Suppressor macrophage treated with lipopolysaccharide for 1 hour (primary cell): ENCODE data around the gene DNASE2.
"Not testable (repeated sequence)": the region's sequence is repeated elsewhere in the genome, so short reads cannot be mapped to it uniquely, and the experiment has no call there.

Experiments
- DNase-seq, 3 donors: peaks; one replicate each; pipeline ENCODE4 v3.0.0-alpha.2; 2020 to 2022

The DNASE2 gene

DNA sequence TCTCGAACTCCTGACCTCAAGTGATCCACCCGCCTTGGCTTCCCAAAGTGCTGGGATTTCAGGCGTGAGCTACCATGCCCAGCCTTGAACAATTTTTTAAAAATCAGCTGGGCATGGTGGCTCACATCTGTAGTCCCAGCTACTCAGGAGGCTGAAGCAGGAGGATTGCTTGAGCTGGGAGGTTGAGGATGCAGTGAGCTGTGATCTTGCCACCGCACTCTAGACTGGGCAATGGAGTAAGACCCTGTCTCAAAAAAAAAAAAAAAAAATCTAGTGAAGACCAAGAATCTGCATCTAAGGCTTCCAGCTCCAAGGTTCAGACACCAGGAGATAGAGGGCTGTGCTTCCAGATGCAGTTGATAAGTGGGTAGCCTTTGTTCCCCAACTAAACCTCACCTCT lies 17.1 kb downstream of the DNASE2 start:
- peak in 1 of 3 donors; percentile 8 for DNase-seq

- DNase-seq, result peak in 1 of 3 donors; percentile 4
Observed at GRCh38 chr19:12859546-12859945, 21.7 kb downstream of the DNASE2 start.

DNA sequence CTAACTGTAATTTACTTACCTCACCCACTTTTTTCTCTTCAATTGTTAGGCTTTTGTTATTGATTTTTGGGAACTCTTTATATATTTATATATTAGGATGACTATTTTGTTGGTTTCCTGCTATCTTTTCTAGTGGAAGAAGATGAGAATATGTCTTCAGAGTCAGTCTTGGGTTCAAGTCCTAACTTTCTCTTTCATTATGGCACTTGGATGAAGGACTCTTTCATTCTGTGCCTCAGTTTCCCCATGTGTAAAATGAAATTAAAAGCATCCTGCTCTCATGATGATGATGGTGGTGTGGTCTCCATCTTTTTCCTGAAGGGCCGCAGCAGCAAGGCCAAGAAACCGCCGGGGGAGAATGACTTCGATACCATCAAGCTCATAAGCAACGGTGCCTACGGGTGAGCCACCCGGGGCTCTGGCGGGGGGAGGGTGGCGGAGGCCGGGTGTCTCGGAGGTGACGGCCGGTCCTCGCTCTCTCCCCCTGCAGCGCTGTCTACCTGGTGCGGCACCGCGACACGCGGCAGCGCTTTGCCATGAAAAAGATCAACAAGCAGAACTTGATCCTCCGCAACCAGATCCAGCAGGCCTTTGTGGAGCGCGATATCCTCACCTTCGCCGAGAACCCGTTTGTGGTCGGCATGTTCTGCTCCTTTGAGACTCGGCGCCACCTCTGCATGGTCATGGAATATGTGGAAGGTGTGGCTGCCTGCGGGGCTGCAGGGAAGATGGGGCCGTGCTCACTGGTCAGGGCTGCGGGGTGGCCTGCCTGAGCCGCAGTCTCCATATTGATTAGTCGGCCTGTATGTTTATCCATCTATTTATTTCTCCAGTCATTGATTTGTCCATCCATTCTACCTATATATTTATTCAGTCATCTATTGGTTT lies 23.0 kb downstream of the DNASE2 start:
- no peak for DNase-seq

DNA sequence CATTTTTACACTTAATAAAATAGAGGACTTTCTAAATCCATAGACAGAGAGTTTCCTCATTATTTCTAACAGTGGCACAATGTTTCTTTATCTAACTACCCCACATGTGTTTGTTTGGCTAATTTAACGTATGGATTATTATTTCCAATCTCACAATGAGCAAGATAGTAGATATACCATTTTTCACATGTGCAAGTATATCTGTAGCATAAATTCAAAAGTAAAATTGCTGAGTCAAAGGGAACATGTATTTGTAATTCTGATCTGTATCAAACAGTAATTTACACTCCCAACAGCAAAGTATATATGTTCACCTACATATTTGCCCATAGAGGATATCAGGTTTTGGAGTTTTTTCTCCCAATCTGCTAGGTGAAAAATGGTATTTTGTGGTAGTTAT lies 24.6 kb downstream of the DNASE2 start:
- DNase-seq, result no peak

GRCh38 chr19:12847159-12848139 lies 33.8 kb downstream of the DNASE2 start:
- peak; percentile 87 to 92 (median 90) for DNase-seq

DNA sequence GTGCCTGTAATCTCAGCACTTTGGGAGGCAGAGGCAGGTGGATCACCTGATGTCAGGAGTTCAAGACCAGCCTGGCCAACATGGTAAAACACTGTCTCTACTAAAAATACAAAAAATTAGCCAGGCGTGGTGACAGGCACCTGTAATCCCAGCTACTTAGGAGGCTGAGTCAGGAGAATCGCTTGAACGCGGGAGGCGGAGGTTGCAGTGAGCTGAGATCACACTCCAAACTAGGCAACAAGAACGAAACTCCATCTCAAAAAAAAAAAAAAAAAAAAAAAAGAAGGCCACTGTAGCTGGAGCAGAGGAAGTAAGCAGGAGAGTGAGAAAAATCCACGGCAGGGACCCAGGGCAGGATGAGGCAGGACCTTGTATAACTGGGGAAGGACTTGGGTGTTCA lies 34.6 kb downstream of the DNASE2 start:
- DNase-seq, result not testable (repeated sequence)

DNA sequence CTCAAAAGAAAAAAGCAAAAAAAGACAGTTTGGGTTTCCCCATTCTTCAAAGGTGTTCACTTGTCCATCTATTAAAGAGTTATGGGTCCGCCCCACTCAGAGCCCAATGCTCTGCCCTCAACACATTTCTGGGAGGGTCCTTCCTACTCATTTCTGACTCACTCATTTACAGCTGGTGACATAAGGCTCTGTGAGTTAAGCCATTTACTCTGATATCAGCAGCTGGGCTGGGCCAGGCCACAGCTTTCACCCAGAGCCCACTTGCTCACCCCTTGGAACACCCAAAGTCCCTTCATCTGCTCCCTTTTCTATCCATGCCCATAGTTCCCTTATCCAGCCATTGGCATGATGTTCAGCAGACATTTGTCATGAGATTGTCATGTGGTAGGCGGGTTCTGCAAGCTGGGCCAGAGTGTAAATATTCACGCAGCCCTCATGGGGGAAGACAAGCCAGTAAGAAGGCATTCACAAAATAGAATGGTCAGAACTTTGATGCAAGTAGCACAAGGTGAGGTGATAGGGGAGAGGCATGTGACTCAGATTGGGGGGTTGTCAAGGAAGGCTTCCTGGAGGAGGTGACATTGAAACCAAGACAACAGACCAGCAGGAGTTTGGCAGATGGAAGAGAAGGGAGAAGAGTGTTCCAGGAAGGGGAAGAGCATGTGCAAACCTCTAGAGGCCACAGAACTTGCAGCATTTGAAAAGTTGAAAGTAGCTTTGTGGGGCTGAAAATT lies 37.1 kb downstream of the DNASE2 start:
- DNase-seq, result peak; percentile 49 to 79 (median 61)

DNA sequence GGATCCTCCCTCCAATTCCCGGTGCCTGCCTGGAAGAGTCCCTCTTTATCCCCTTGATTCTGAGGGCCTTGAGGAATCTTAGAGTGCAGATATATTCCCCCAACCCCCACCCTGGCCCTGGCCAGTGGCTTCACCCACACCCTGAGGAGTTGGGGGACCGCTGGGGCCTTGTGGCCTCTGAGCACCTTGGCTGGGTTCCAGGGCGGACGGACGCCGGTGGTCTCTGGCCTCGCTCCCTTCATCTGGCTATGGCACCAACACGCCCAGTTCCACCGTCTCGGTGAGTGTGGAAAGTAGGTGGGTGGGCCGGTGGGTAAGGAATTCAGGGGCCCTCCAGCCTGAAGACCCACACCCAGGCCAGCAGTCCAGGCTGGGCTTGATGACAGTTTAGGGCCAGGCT lies 37.9 kb downstream of the DNASE2 start:
- no peak for DNase-seq

GRCh38 chr19:12842511-12842910 lies 38.7 kb downstream of the DNASE2 start:
- DNase-seq, result no peak

DNA sequence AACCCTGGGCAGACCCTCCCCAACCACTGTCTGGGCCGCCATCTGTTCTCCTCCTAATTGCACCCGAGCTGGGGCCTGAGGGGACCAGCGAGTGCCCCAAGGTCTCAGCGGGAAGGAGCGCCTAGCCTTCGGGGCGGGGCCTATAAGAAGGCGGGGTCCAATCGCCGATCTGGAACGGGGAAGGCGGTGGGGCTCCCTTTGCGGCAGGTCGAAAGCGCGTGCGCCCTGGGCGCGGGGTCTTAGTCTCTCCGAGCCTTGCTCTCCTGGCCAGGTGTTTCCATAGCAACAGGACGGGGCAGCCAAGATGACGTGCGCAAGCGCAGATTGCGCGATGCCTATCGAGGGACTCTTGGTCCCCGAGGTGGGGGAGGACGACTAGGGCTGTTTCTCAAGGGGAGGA lies 40.2 kb downstream of the DNASE2 start:
- DNase-seq, result peak in 1 of 3 donors; percentile 42

GRCh38 chr19:12840091-12841079 lies 40.9 kb downstream of the DNASE2 start:
- DNase-seq, result peak; percentile 57 to 83 (median 65)

DNA sequence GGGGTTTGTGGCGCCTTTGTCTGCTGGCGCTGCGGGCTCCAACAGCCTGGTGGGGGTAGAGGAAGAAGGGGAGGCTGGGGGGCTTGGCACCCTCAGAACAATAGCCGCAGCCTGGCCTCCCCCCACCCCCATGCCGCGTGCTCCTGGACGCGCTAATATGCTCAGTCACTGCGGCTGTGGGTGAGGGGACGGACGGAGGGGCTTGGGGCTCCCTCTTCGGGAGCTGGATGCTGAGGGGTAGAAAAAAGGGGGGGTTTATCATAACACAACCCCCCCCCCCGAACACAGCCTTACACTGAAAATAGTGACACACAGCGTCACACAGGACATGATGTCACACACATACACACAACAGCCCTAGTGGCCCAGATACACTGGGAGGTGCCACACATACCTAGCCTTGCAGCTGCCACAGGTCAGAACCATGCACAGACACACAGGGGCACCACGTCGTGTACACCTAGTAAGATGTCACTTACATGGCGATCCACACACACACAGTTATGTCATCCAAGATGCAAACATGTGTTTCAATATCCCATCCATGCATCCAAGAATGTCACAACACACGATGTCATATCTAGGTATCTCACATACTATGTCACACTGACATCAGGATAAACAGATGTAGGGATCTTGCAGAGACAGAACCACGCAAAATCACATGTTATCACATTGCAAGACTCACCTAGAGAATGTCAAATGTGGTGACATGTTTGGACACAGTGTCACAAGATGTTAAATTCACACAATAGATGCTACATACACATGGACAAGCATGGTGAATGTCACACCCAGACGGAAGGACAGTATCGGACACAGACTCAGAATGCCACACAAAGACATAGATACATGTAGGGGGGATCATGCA lies 42.1 kb downstream of the DNASE2 start:
- DNase-seq, result peak in 1 of 3 donors; percentile 18

DNA sequence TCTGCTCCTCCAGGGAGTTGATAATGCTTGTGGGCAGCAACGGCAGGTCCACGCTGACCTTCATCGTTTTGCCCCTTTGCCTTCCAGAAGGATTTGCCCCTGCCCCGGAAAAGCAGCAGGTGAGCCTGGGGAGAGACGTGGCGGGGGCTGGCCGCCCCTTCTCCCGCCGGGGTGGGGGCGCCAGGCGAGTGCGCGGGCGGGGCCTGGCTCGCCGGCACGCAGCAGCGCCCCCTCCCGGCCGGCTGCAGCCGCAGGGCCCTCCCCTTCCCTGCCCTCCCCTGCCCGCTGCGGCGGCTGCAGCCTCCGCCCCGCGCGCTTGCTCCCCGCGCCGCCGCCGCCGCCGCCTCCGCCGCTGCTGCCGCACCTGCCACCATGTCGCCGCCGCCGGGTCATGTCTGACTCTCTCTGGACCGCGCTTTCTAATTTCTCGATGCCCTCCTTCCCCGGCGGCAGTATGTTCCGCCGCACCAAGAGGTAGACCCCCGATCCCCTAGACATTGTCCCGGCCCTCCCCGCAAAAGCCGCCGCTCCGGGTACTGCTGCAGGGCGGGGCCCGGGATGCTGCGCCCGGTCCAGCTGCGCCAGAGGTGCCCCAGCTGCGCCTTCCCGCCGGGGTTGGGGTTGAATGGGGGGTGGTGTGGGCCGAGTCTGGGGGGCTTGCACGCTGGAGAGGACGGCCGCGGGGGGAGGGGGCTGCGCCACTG lies 42.9 kb downstream of the DNASE2 start, which contains the start of gene MAST1:
Gene MAST1, plus strand, starts transcription at position 334 of the 704 bp plus-strand sequence. Its CDS starts 58 bp downstream, at position 392.
- peak; percentile 58 to 89 (median 66) for DNase-seq

GRCh38 chr19:12837225-12837624 lies 44.0 kb downstream of the DNASE2 start:
- DNase-seq, result peak in 1 of 3 donors; percentile 12

- no peak for DNase-seq
Observed at GRCh38 chr19:12836529-12836863, 44.8 kb downstream of the DNASE2 start.

DNA sequence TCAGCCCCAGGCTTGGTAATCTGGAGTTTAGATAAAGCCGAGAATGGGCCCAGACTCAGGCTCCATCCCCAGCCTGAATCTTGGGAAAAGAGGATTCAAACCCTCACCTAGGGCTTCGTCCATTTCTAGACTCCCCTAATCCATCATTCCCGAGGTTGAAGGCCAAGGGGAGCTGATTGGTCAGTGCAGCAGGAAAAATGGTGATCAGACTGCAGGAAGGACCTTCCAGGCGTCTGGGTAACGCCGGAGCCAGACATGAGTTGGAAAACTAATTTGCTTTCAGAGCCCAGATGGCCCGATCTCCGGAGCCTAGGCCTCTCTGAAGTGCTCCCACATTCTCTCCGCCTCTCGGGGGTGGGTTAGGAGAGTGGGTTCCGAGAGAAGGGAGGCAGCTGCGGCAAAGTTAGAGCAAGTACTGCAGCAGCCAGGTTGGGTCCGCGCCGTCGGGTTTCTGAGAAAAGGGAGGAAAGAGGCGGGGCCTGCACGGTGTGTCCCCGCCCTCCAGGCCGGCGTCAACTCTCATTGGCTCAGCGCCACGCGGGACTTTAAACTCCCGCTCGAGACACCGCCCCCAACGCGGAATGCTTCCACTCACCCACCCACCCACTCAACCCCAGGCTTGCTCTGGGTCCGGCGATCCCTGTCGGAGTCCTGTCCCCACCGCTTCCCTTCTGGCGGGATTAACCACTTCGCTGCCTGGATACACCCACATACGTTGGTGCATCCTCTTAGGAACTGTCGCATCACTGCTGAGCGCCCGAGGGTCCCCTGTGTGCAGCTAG lies 46.1 kb downstream of the DNASE2 start:
- peak; percentile 25 to 67 (median 47) for DNase-seq

DNA sequence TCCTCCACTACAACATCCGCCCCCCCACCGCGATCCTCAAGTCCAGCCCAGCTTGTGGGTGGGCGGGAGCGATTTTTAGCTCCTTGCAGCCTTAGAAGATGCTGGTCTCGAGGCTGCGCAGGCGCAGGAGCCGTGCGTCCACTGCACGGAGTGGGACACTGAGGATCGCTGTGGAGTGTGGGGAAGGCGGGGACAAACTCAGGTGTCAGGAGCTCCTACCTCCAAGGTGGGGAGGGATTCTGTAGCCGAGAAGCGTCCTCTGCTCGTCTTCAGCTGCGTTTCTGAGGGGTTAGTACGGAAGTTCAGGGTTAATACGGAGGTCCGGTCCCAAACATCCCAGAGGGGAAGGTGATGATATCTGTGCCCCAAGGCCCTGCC lies 46.7 kb downstream of the DNASE2 start, which contains the start of gene RTBDN:
Gene RTBDN, minus strand, starts transcription at position 14 of the 378 bp plus-strand sequence. CDS start 4,600 bp downstream, outside the sequence.
- DNase-seq, result peak in 1 of 3 donors; percentile 17

DNA sequence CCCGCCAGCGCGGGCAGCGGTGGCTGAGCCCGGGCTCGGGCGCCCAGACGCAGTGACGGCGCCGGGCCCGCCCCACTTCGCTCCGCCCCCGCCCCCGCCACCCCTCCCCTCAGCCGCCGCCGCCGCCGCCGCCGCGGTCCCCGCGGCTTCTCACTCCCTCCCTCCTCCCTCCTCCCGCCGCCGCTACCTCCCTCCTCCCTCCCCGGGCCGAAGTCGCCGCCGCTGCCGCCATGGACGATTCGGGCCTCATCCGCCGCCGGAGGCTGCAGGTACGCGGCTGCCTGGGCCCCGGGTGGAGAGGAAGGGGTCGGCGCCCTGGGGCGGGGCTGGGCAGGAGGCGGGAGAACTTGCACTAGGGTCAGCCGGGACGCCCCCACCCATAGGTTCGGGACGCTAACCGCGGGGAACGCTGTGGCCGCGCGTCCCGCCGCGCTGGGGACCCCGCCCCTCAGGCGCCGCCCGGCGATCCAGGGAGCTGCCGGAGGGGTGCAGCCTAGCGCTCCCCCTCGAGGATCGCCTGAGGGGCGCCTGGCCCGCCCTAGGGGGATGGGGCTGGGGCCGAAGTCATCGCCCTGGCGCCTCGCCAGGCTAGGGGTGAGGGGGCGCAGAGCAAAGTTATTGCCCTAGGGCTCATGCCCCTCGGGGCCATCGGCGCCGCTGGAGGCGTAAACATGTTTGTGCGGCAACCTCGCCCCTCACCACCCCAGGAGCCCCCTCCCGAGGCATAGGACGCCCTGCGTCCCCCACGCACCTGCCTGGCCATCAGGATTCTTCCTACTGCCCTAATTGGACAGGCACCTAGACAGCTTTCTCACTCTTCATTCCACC lies 47.3 kb downstream of the DNASE2 start:
- peak; percentile 18 to 69 (median 50) for DNase-seq
